Upper lobe of right lung (tissue), 1 donor: ENCODE results near the gene XCL1. TPM values are rescaled to one million over a fixed set of nuclear protein-coding genes. Genes with fewer than 3 reads are reported as not detected.

Source experiments
- ATAC-seq: fragments of 200-7000 bp; cut with Tn5 transposase; one replicate; pipeline ENCODE4 v1.9.1; 2020; ENCODE audit warnings: mild to moderate bottlenecking, moderate library complexity
- DNase-seq: peaks from one replicate; pipeline ENCODE4 v3.0.0-alpha.2; 2020
- H3K27ac ChIP-seq: fragments of 200-600 bp; one replicate; pipeline ENCODE4 v1.8.0; 2022
- H3K27me3 ChIP-seq: fragments of 200-600 bp; one replicate; pipeline ENCODE4 v1.8.0; 2022; ENCODE audit warnings: mild to moderate bottlenecking
- H3K36me3 ChIP-seq: fragments of 200-600 bp; one replicate; pipeline ENCODE4 v1.8.0; 2022
- H3K4me1 ChIP-seq: fragments of 200-600 bp; one replicate; pipeline ENCODE4 v1.8.0; 2022
- H3K4me3 ChIP-seq: fragments of 200-600 bp; one replicate; pipeline ENCODE4 v1.8.0; 2022; ENCODE audit warnings: mild to moderate bottlenecking
- H3K9me3 ChIP-seq: fragments of 200-600 bp; one replicate; pipeline ENCODE4 v1.8.0; 2022
- CTCF ChIP-seq: fragments of 200-600 bp; IDR thresholded peaks from one replicate; pipeline ENCODE4 v1.8.0; 2022; ENCODE audit warnings: antibody characterized with exemption
- intact Hi-C: fragments of 100-400 bp; cut with DNase I; formaldehyde crosslinking; loops from one replicate; pipeline ENCODE4 v1.11.0; 2022
- total RNA-seq: library from RNA; stranded (reverse); fragmentation: NEBNext Ultra II Directional; extraction: Animal tissue kit (Norgen Biotek cat#: 25700); gene quantifications from one replicate; pipeline ENCODE4 v1.2.1, GENCODE V29; 2021
- donor health status: DM: no; HTN: yes; CAD: no; lungs with severe emphysema.

XCL1 gene
- total RNA-seq, 1 donor from 2014 or later = 0.90 TPM

GRCh38 chr1:168554603-168555483, 21.6 kb upstream of the XCL1 start:
- ATAC-seq = no peak
- Histone ChIP-seq H3K9me3 (no peaks in the 10 kb centered on the region), H3K4me1 (no peaks in the 10 kb centered on the region), H3K27ac (no peak overlapping the region), H3K36me3 (no peaks in the 10 kb centered on the region), H3K27me3 (no peaks in the 10 kb centered on the region), H3K4me3 (no peak overlapping the region)
- intact Hi-C loops = no loop called here
- no peak for DNase-seq
- TF ChIP-seq CTCF = no peak

GRCh38 chr1:168555508-168556046, 20.8 kb upstream of the XCL1 start:
- no peak overlapping the region for H3K4me3 ChIP-seq
- no peak for TF ChIP-seq CTCF
- DNase-seq (no peak), ATAC-seq (no peak)
- no peaks in the 10 kb centered on the region for H3K27me3 ChIP-seq
- no peaks in the 10 kb centered on the region for H3K36me3 ChIP-seq
- H3K9me3 ChIP-seq = no peaks in the 10 kb centered on the region
- H3K27ac ChIP-seq = no peak overlapping the region
- no peaks in the 10 kb centered on the region for H3K4me1 ChIP-seq
- intact Hi-C loops = no loop called here

GRCh38 chr1:168556647-168557046, 19.8 kb upstream of the XCL1 start:
- H3K27me3 ChIP-seq = no peaks in the 10 kb centered on the region
- H3K36me3 ChIP-seq = no peaks in the 10 kb centered on the region
- H3K4me1 ChIP-seq = no peaks in the 10 kb centered on the region
- ATAC-seq (no peak), DNase-seq (no peak)
- intact Hi-C loops = no loop called here
- no peak for TF ChIP-seq CTCF
- no peak overlapping the region for H3K27ac ChIP-seq
- H3K4me3 ChIP-seq = no peak overlapping the region
- H3K9me3 ChIP-seq = no peaks in the 10 kb centered on the region

GRCh38 chr1:168560370-168560769, 16.0 kb upstream of the XCL1 start:
- Histone ChIP-seq H3K36me3 (no peaks in the 10 kb centered on the region), H3K27ac (no peak overlapping the region), H3K27me3 (no peaks in the 10 kb centered on the region), H3K4me3 (no peak overlapping the region), H3K4me1 (no peaks in the 10 kb centered on the region), H3K9me3 (no peaks in the 10 kb centered on the region)
- no peak for TF ChIP-seq CTCF
- no peak for DNase-seq
- intact Hi-C loops = no loop called here
- ATAC-seq = no peak

GRCh38 chr1:168561989-168562388, 14.4 kb upstream of the XCL1 start:
- no peak for TF ChIP-seq CTCF
- Histone ChIP-seq H3K4me1 (no peaks in the 10 kb centered on the region), H3K27ac (no peak overlapping the region), H3K36me3 (no peaks in the 10 kb centered on the region), H3K4me3 (no peak overlapping the region), H3K9me3 (no peaks in the 10 kb centered on the region), H3K27me3 (no peaks in the 10 kb centered on the region)
- no peak for DNase-seq
- no peak for ATAC-seq
- intact Hi-C loops = no loop called here
